Stimulated activated effector memory CD8-positive, alpha-beta T cell treated with anti-CD3 and anti-CD28 coated beads, Interleukin-12 subunit alpha, Interleukin-12 subunit beta, amount 100 ng/mL, for 72 hours (primary cell): ENCODE measurements around the gene TBX2.
A peak's percentile ranks its signal among the peaks of the same experiment; 100 is the strongest.
"Not testable (repeated sequence)": the region's sequence is repeated elsewhere in the genome, so short reads cannot be mapped to it uniquely, and the experiment has no call there.

Source experiments
- ATAC-seq: fragments of 150-1000 bp; cut with Tn5 transposase; 2 replicates; pipeline ENCODE4 v1.10.0; 2021
- DNase-seq, 2 donors: peaks; one replicate each; pipeline ENCODE4 v3.0.0; 2021 to 2022; ENCODE audit warnings: low spot score in 2 of 2
- H3K27ac Mint-ChIP-seq: one replicate; pipeline ENCODE4 v1.8.0; 2022; ENCODE audit warnings: mild to moderate bottlenecking, mixed read lengths
- H3K36me3 Mint-ChIP-seq: one replicate; pipeline ENCODE4 v1.8.0; 2022; ENCODE audit warnings: mild to moderate bottlenecking, mixed read lengths
- H3K4me1 Mint-ChIP-seq: one replicate; pipeline ENCODE4 v1.8.0; 2022; ENCODE audit warnings: mixed read lengths
- H3K4me3 Mint-ChIP-seq: one replicate; pipeline ENCODE4 v1.8.0; 2022; ENCODE audit warnings: mild to moderate bottlenecking, mixed read lengths
- H3K9me3 Mint-ChIP-seq: one replicate; pipeline ENCODE4 v1.8.0; 2022; ENCODE audit warnings: mixed read lengths

The TBX2 gene

GRCh38 chr17:61421460-61421859 lies 21.8 kb downstream of the TBX2 start:
- ATAC-seq (no peak), DNase-seq (no peak)
- Mint-ChIP-seq H3K4me3 (no peak overlapping the region), H3K27ac (no peak overlapping the region), H3K9me3 (no peaks in the 10 kb centered on the region), H3K36me3 (no peaks in the 10 kb centered on the region), H3K4me1 (peaks cover 5% of the 10 kb centered on the region)

- no peak overlapping the region for H3K4me3 Mint-ChIP-seq
- DNase-seq (no peak), ATAC-seq (no peak)
- H3K4me1 Mint-ChIP-seq, result no peaks in the 10 kb centered on the region
- H3K9me3 Mint-ChIP-seq, result no peaks in the 10 kb centered on the region
- H3K27ac Mint-ChIP-seq, result no peak overlapping the region
- H3K36me3 Mint-ChIP-seq, result no peaks in the 10 kb centered on the region
These were observed 22.6 kb downstream of the TBX2 start for GRCh38 chr17:61422116-61422799.

GRCh38 chr17:61422869-61423268 lies 23.2 kb downstream of the TBX2 start:
- Mint-ChIP-seq H3K36me3 (no peaks in the 10 kb centered on the region), H3K9me3 (no peaks in the 10 kb centered on the region), H3K4me1 (no peaks in the 10 kb centered on the region), H3K4me3 (no peak overlapping the region), H3K27ac (no peak overlapping the region)
- ATAC-seq, result no peak
- no peak for DNase-seq

- Mint-ChIP-seq H3K36me3 (no peaks in the 10 kb centered on the region), H3K4me3 (no peak overlapping the region), H3K4me1 (no peaks in the 10 kb centered on the region), H3K9me3 (no peaks in the 10 kb centered on the region), H3K27ac (no peak overlapping the region)
- peak in 1 of 2 donors; percentile 34 for DNase-seq
- ATAC-seq, result no peak
These were observed 24.5 kb downstream of the TBX2 start for GRCh38 chr17:61423967-61424649.

- ATAC-seq (peak; percentile 31), DNase-seq (peak in 1 of 2 donors; percentile 42)
- H3K36me3 Mint-ChIP-seq, result no peaks in the 10 kb centered on the region
- no peaks in the 10 kb centered on the region for H3K4me1 Mint-ChIP-seq
- no peaks in the 10 kb centered on the region for H3K9me3 Mint-ChIP-seq
- no peak overlapping the region for H3K27ac Mint-ChIP-seq
- H3K4me3 Mint-ChIP-seq, result no peak overlapping the region
These were observed 26.2 kb downstream of the TBX2 start for GRCh38 chr17:61425682-61426481.

- Mint-ChIP-seq H3K9me3 (no peaks in the 10 kb centered on the region), H3K36me3 (no peaks in the 10 kb centered on the region), H3K4me1 (no peaks in the 10 kb centered on the region), H3K4me3 (no peak overlapping the region), H3K27ac (no peak overlapping the region)
- no peak for ATAC-seq
- DNase-seq, result no peak
These were observed 27.1 kb downstream of the TBX2 start for GRCh38 chr17:61426482-61427304.

- no peaks in the 10 kb centered on the region for H3K4me1 Mint-ChIP-seq
- DNase-seq (no peak), ATAC-seq (no peak)
- no peaks in the 10 kb centered on the region for H3K9me3 Mint-ChIP-seq
- no peak overlapping the region for H3K27ac Mint-ChIP-seq
- no peak overlapping the region for H3K4me3 Mint-ChIP-seq
- H3K36me3 Mint-ChIP-seq, result no peaks in the 10 kb centered on the region
These were observed 27.9 kb downstream of the TBX2 start for GRCh38 chr17:61427567-61427966.

- Mint-ChIP-seq H3K36me3 (no peaks in the 10 kb centered on the region), H3K4me3 (no peak overlapping the region), H3K27ac (no peak overlapping the region), H3K4me1 (no peaks in the 10 kb centered on the region), H3K9me3 (no peaks in the 10 kb centered on the region)
- ATAC-seq, result no peak
- DNase-seq, result no peak
These were observed 29.6 kb downstream of the TBX2 start for GRCh38 chr17:61429274-61429673.

GRCh38 chr17:61429831-61430230 lies 30.2 kb downstream of the TBX2 start:
- ATAC-seq, H3K27ac Mint-ChIP-seq: not testable (repeated sequence)

GRCh38 chr17:61431594-61432311 lies 32.1 kb downstream of the TBX2 start:
- no peak overlapping the region for H3K27ac Mint-ChIP-seq
- ATAC-seq (no peak), DNase-seq (no peak)
- H3K9me3 Mint-ChIP-seq, result peaks cover 5% of the 10 kb centered on the region
- no peak overlapping the region for H3K4me3 Mint-ChIP-seq
- no peaks in the 10 kb centered on the region for H3K36me3 Mint-ChIP-seq
- H3K4me1 Mint-ChIP-seq, result no peaks in the 10 kb centered on the region

More at GRCh38 chr17:61429831-61430230, 30.2 kb downstream of the TBX2 start:
- H3K9me3 Mint-ChIP-seq, H3K36me3 Mint-ChIP-seq, H3K4me1 Mint-ChIP-seq, DNase-seq, H3K4me3 Mint-ChIP-seq: not testable (repeated sequence)

GRCh38 chr17:61436273-61436672 lies 36.6 kb downstream of the TBX2 start:
- Mint-ChIP-seq H3K9me3 (peaks cover 16% of the 10 kb centered on the region), H3K4me1 (peaks cover 6% of the 10 kb centered on the region), H3K36me3 (no peaks in the 10 kb centered on the region), H3K27ac (no peak overlapping the region), H3K4me3 (no peak overlapping the region)
- ATAC-seq (no peak), DNase-seq (no peak)

GRCh38 chr17:61436995-61437704 lies 37.5 kb downstream of the TBX2 start:
- ATAC-seq (no peak), DNase-seq (no peak)
- H3K9me3 Mint-ChIP-seq, result peaks cover 16% of the 10 kb centered on the region
- no peak overlapping the region for H3K27ac Mint-ChIP-seq
- H3K36me3 Mint-ChIP-seq, result no peaks in the 10 kb centered on the region
- peaks cover 6% of the 10 kb centered on the region for H3K4me1 Mint-ChIP-seq
- no peak overlapping the region for H3K4me3 Mint-ChIP-seq

GRCh38 chr17:61440697-61441096 lies 41.1 kb downstream of the TBX2 start:
- Mint-ChIP-seq H3K9me3 (peaks cover 16% of the 10 kb centered on the region), H3K4me3 (no peak overlapping the region), H3K27ac (no peak overlapping the region), H3K4me1 (peaks cover 6% of the 10 kb centered on the region), H3K36me3 (no peaks in the 10 kb centered on the region)
- ATAC-seq (peak; percentile 96), DNase-seq (peak in 1 of 2 donors; percentile 46)

- ATAC-seq, DNase-seq, H3K27ac Mint-ChIP-seq, H3K4me3 Mint-ChIP-seq, H3K36me3 Mint-ChIP-seq, H3K4me1 Mint-ChIP-seq: not testable (repeated sequence)
- H3K9me3 Mint-ChIP-seq, result peaks cover 12% of the 10 kb centered on the region
These were observed 41.9 kb downstream of the TBX2 start for GRCh38 chr17:61441507-61441906.
